SJSA1 (cell line): Measurements from ENCODE around the gene ERLIN1. TPM values are rescaled to one million over a fixed set of nuclear protein-coding genes. Genes with fewer than 3 reads are reported as not detected.

Experiments used
- DNase-seq, 2 experiments: peaks; one replicate each; pipeline ENCODE4 v3.0.0-alpha.2; 2015 to 2020; ENCODE audit warnings: low spot score in 2 of 2, low read depth in 1 of 2
- H3K27ac ChIP-seq: fragments of 250-450 bp; sonication (Bioruptor Pico); 2 replicates; pipeline ENCODE4 v1.5.1; 2020; ENCODE audit warnings: mild to moderate bottlenecking, moderate library complexity
- H3K27me3 ChIP-seq: fragments of 250-450 bp; sonication (Bioruptor Pico); replicated peaks from 2 replicates; pipeline ENCODE4 v1.5.1; 2020; ENCODE audit warnings: mild to moderate bottlenecking, moderate library complexity
- H3K36me3 ChIP-seq: fragments of 250-450 bp; sonication (Bioruptor Pico); 2 replicates; pipeline ENCODE4 v1.5.1; 2020; ENCODE audit warnings: mild to moderate bottlenecking
- H3K4me1 ChIP-seq: fragments of 250-450 bp; sonication (Bioruptor Pico); replicated peaks from 2 replicates; pipeline ENCODE4 v1.6.1; 2021; ENCODE audit warnings: mild to moderate bottlenecking
- H3K4me3 ChIP-seq: fragments of 250-450 bp; sonication (Bioruptor Pico); 2 replicates; pipeline ENCODE4 v1.5.1; 2020; ENCODE audit warnings: mild to moderate bottlenecking
- H3K9me3 ChIP-seq: fragments of 250-450 bp; sonication (Bioruptor Pico); replicated peaks from 2 replicates; pipeline ENCODE4 v1.5.1; 2020; ENCODE audit warnings: mild to moderate bottlenecking
- total RNA-seq: library from RNA; depleted of rRNA; stranded (reverse); fragments of >200 nt; shearing (Covaris generic); gene quantifications from 2 replicates; pipeline ENCODE4 v1.2.3, GENCODE V29; 2014; rRNA removed

Gene ERLIN1
- total RNA-seq: 41.8 and 48.2 TPM in 2 replicates

DNA sequence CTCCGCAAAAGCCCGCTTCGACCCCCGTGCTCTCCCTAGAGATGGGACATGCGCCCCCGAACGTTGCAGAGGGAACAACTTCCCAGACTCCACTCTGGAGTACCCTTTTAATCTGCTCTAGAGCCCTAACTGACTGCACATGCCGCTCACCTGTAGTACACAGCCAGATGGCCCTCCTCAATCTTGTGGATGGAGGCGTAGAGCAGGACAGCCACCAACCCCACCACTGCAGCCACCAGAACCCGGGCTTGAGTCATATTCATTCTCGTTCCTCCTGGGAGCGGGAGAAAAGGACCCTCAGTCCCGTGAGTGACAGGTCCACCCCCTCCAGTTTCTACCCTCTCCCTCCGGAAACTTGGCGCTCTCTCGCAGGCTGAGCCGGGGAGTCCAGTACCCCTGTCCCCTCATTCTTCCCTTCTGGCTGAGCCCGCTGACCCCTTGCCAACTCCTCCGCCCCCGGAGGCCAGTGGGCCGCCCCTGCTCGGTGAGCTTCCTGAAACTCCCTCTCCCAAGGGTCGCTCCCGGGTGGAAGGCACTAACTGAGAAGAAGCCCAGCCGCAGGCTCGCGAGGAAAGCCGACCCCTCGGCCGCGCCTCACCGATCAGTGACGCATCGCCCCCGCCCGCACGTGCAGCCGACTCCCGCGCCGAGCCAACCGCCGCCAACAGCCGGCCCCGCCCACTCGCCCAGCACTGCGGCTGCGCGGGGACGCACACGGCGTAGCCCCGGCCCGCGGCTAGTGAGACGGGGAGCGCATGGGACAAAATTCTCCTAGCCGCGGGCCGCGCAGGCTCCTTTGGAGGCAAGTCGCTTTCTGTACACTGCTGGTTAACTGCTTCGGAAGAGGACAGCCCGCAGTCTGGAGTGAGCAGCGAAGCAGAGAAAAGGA is at the start of gene ERLIN1:
Gene ERLIN1 (minus strand): TSS at position 666 of the 889 bp plus-strand sequence. CDS start 403 bp downstream, at position 263.
- Histone ChIP-seq H3K27me3 (no peaks in the 10 kb centered on the region), H3K9me3 (no peaks in the 10 kb centered on the region), H3K4me1 (peaks cover 17% of the 10 kb centered on the region), H3K36me3 (peaks cover 48% of the 10 kb centered on the region), H3K27ac (peak within 1 kb of the TSS; percentile 84), H3K4me3 (peak within 1 kb of the TSS; percentile 82)
- DNase-seq: peak; percentile 88 to 91

- H3K27ac ChIP-seq: no peak overlapping the region
- no peak for DNase-seq
These were observed 46.3 kb upstream of the ERLIN1 start for GRCh38 chr10:100232101-100232500.

DNA sequence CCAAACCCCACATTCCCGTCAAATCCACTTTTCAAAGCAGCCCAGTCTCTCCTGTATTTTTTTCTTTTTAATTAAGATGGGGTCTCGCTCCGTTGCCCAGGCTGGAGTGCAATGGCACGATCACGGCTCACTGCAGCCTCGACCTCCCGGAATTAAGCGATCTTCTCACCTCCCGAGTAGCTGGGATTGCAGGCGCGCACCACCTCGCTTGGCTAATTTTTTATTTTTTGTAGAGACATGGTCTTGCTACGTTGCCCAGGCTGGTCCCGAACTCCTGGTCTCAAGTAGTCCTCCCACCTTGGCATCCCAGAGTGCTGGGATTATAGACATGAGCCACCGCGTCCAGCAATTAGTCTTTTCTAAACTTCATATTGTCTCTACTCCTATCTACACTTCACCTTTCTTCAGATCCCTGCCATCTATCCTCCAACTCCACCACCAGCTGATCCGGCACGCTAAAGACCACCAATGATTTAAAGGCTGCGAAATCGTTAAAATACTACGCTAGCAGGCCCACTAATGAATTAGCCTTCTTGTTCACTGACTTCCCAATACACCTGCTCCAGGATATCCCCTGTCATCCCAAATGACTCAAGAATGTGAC is 44.1 kb upstream of the ERLIN1 start:
- DNase-seq: no peak
- H3K4me3 ChIP-seq: peak overlapping the region; percentile 79
- peak overlapping the region; percentile 50 for H3K27ac ChIP-seq
- H3K4me1 ChIP-seq: peaks cover 11% of the 10 kb centered on the region
- H3K9me3 ChIP-seq: no peaks in the 10 kb centered on the region
- no peaks in the 10 kb centered on the region for H3K27me3 ChIP-seq
- peaks cover 58% of the 10 kb centered on the region for H3K36me3 ChIP-seq

More at GRCh38 chr10:100232101-100232500, 46.3 kb upstream of the ERLIN1 start:
- H3K36me3 ChIP-seq: peaks cover 64% of the 10 kb centered on the region
- H3K9me3 ChIP-seq: no peaks in the 10 kb centered on the region
- H3K4me3 ChIP-seq: no peak overlapping the region
- peaks cover 11% of the 10 kb centered on the region for H3K4me1 ChIP-seq
- H3K27me3 ChIP-seq: no peaks in the 10 kb centered on the region

GRCh38 chr10:100223879-100224278 is 38.0 kb upstream of the ERLIN1 start:
- Histone ChIP-seq H3K4me1 (peaks cover 5% of the 10 kb centered on the region), H3K4me3 (no peak overlapping the region), H3K9me3 (no peaks in the 10 kb centered on the region), H3K27ac (no peak overlapping the region), H3K36me3 (peaks cover 71% of the 10 kb centered on the region), H3K27me3 (no peaks in the 10 kb centered on the region)
- DNase-seq: no peak

- Histone ChIP-seq H3K36me3 (peaks cover 79% of the 10 kb centered on the region), H3K4me1 (no peaks in the 10 kb centered on the region), H3K27me3 (no peaks in the 10 kb centered on the region), H3K4me3 (no peak overlapping the region), H3K9me3 (no peaks in the 10 kb centered on the region), H3K27ac (no peak overlapping the region)
- DNase-seq: no peak
These were observed 36.7 kb upstream of the ERLIN1 start for GRCh38 chr10:100222529-100222928.

GRCh38 chr10:100216006-100216405 is 30.2 kb upstream of the ERLIN1 start:
- no peak for DNase-seq
- Histone ChIP-seq H3K4me3 (no peak overlapping the region), H3K27ac (no peak overlapping the region), H3K36me3 (peaks cover 86% of the 10 kb centered on the region), H3K9me3 (no peaks in the 10 kb centered on the region), H3K27me3 (no peaks in the 10 kb centered on the region), H3K4me1 (no peaks in the 10 kb centered on the region)

- H3K4me3 ChIP-seq: no peak overlapping the region
- H3K36me3 ChIP-seq: peaks cover 71% of the 10 kb centered on the region
- H3K9me3 ChIP-seq: no peaks in the 10 kb centered on the region
- peak overlapping the region; percentile 58 for H3K27ac ChIP-seq
- DNase-seq: peak; percentile 50 to 65
- H3K4me1 ChIP-seq: peaks cover 17% of the 10 kb centered on the region
- H3K27me3 ChIP-seq: no peaks in the 10 kb centered on the region
These were observed 23.5 kb upstream of the ERLIN1 start for GRCh38 chr10:100209303-100209702.

GRCh38 chr10:100208276-100208675 is 22.4 kb upstream of the ERLIN1 start:
- Histone ChIP-seq H3K4me3 (no peak overlapping the region), H3K27ac (no peak overlapping the region), H3K36me3 (peaks cover 71% of the 10 kb centered on the region), H3K27me3 (no peaks in the 10 kb centered on the region), H3K4me1 (peaks cover 17% of the 10 kb centered on the region), H3K9me3 (no peaks in the 10 kb centered on the region)
- DNase-seq: no peak

GRCh38 chr10:100204370-100204769 is 18.5 kb upstream of the ERLIN1 start:
- no peak overlapping the region for H3K4me3 ChIP-seq
- no peak overlapping the region for H3K27ac ChIP-seq
- H3K27me3 ChIP-seq: no peaks in the 10 kb centered on the region
- no peaks in the 10 kb centered on the region for H3K9me3 ChIP-seq
- DNase-seq: no peak
- peaks cover 12% of the 10 kb centered on the region for H3K4me1 ChIP-seq
- peaks cover 78% of the 10 kb centered on the region for H3K36me3 ChIP-seq

- DNase-seq: no peak
- no peak overlapping the region for H3K27ac ChIP-seq
- no peak overlapping the region for H3K4me3 ChIP-seq
- H3K4me1 ChIP-seq: no peaks in the 10 kb centered on the region
- H3K27me3 ChIP-seq: no peaks in the 10 kb centered on the region
- no peaks in the 10 kb centered on the region for H3K9me3 ChIP-seq
- peaks cover 83% of the 10 kb centered on the region for H3K36me3 ChIP-seq
These were observed 15.7 kb upstream of the ERLIN1 start for GRCh38 chr10:100201549-100201948.

GRCh38 chr10:100194711-100195110 is 8.9 kb upstream of the ERLIN1 start:
- H3K27ac ChIP-seq: no peak overlapping the region
- H3K4me1 ChIP-seq: no peaks in the 10 kb centered on the region
- H3K4me3 ChIP-seq: no peak overlapping the region
- H3K27me3 ChIP-seq: no peaks in the 10 kb centered on the region
- H3K36me3 ChIP-seq: peaks cover 93% of the 10 kb centered on the region
- no peaks in the 10 kb centered on the region for H3K9me3 ChIP-seq
- DNase-seq: no peak

GRCh38 chr10:100192350-100192749 is 6.5 kb upstream of the ERLIN1 start:
- Histone ChIP-seq H3K9me3 (no peaks in the 10 kb centered on the region), H3K36me3 (peaks cover 81% of the 10 kb centered on the region), H3K4me1 (no peaks in the 10 kb centered on the region), H3K27me3 (no peaks in the 10 kb centered on the region), H3K4me3 (no peak overlapping the region), H3K27ac (no peak overlapping the region)
- DNase-seq: no peak

GRCh38 chr10:100186253-100187212 is 704 bp upstream of the ERLIN1 start:
- H3K4me3 ChIP-seq: peak overlapping the region; percentile 82
- H3K4me1 ChIP-seq: peaks cover 17% of the 10 kb centered on the region
- DNase-seq: peak in 1 of 2 experiments; percentile 43

More at GRCh38 chr10:100186253-100187212, 704 bp upstream of the ERLIN1 start:
- Histone ChIP-seq H3K36me3 (peaks cover 57% of the 10 kb centered on the region), H3K27me3 (no peaks in the 10 kb centered on the region), H3K9me3 (no peaks in the 10 kb centered on the region), H3K27ac (peak overlapping the region; percentile 84)
